Vagina (tissue), 2 donors: Measurements from ENCODE around the gene SPHK2. TPM values are rescaled to one million over a fixed set of nuclear protein-coding genes. Genes with fewer than 3 reads are reported as not detected.

Source experiments
- DNase-seq, 2 donors: peaks; one replicate each; pipeline ENCODE4 v3.0.0-alpha.2; 2017; ENCODE audit errors: extremely low spot score in 2 of 2
- H3K27ac ChIP-seq: fragments of 200-600 bp; sonication (generic); one replicate; pipeline ENCODE4 v1.5.1; 2019
- H3K27me3 ChIP-seq: fragments of 200-600 bp; sonication (generic); one replicate; pipeline ENCODE4 v1.5.1; 2019
- H3K36me3 ChIP-seq, 2 donors: fragments of 200-600 bp; sonication (generic); one replicate each; pipeline ENCODE4 v1.5.1; 2017 to 2019
- H3K4me1 ChIP-seq: fragments of 200-600 bp; sonication (generic); one replicate; pipeline ENCODE4 v1.5.1; 2019
- H3K4me3 ChIP-seq, 2 donors: fragments of 200-600 bp; sonication (generic); 1 replicate in 1 of 2; 2 replicates in 1 of 2; pipeline ENCODE4 v1.5.1; 2016 to 2019
- H3K9me3 ChIP-seq: fragments of 200-600 bp; sonication (generic); one replicate; pipeline ENCODE4 v1.5.1; 2019
- CTCF ChIP-seq, 3 experiments: fragments of 450-650 bp in 2 of 3; fragments of 200-600 bp in 1 of 3; sonication (generic) in 1 of 3; IDR thresholded peaks; one replicate each; pipeline ENCODE4 v1.5.1; 2017 to 2019; ENCODE audit warnings: antibody characterized with exemption in 3 of 3, mild to moderate bottlenecking in 2 of 3, moderate library complexity in 2 of 3
- POLR2A ChIP-seq, 2 donors: fragments of 450-650 bp; IDR thresholded peaks; one replicate each; pipeline ENCODE4 v1.6.1; 2017; ENCODE audit warnings: antibody characterized with exemption in 2 of 2, mild to moderate bottlenecking in 2 of 2, moderate library complexity in 2 of 2
- POLR2AphosphoS5 ChIP-seq, 2 donors: sonication (generic); formaldehyde crosslinking; IDR thresholded peaks; one replicate each; pipeline ENCODE4 v1.9.0; 2017; ENCODE audit warnings: antibody characterized with exemption in 2 of 2, mild to moderate bottlenecking in 2 of 2, low read depth in 1 of 2; ENCODE audit not compliant: insufficient read depth in 1 of 2
- intact Hi-C: fragments of 100-400 bp; cut with DNase I; formaldehyde crosslinking; loops from one replicate; pipeline ENCODE4 v1.15.1; 2023
- total RNA-seq: library from RNA; depleted of rRNA; stranded (reverse); fragments of >200 nt; gene quantifications from one replicate; pipeline ENCODE4 v1.2.3, GENCODE V29; 2016

SPHK2 gene
- total RNA-seq, 1 donor from 2014 or later: 19.9 TPM

DNA sequence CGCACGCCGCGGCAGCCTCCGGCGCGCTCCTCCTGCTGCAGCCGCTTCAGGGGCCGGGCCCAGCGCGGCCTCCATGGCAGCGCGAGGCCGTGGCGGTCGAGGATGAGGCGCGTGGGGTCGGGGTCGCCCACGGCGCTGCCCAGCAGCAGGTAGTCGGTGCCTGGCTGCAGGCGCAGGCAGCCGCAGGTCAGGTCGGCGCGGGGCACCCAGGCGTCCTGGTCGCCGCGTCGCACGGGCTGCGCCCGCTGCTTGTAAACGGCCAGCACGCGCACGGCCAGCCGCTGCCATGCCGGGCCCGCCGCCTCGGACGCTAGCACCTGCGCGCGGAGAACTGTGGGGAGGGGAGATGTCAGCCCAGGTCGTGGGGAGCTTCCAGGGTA lies 42.4 kb downstream of the SPHK2 start:
- H3K27me3 ChIP-seq: no peaks in the 10 kb centered on the region
- no peak for DNase-seq
- H3K9me3 ChIP-seq: no peaks in the 10 kb centered on the region
- no peaks in the 10 kb centered on the region for H3K36me3 ChIP-seq
- no peaks in the 10 kb centered on the region for H3K4me1 ChIP-seq
- intact Hi-C loops: no loop called here
- no peak overlapping the region for H3K27ac ChIP-seq
- no peak for TF ChIP-seq POLR2A (IDR thresholded peaks at IDR 0.05)
- no peak for TF ChIP-seq POLR2AphosphoS5 (IDR thresholded peaks at IDR 0.05; ENCODE audit: insufficient read depth in 1 of 2, low read depth in 1 of 2)
- TF ChIP-seq CTCF (IDR thresholded peaks at IDR 0.05): no peak
- H3K4me3 ChIP-seq: no peak overlapping the region

DNA sequence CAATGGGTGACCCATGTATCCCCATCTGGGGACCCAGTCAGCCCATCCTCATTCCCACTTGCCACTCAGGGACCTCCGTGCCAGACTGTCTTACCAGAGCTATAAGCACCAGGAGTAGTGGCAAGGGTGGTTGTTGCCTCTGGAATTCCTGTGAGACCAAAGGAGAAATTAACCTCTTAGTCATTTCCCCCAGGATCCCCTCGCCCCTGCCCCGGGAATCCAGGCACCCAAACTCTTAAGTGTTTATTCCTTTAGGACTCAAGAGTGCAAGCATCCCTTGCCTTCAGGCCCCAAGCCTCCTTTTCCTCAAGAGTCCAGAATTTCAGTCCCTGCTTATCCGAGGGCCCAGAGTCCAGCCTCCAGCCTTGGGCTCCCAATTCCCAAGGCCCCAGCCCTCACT lies 44.4 kb downstream of the SPHK2 start:
- H3K36me3 ChIP-seq: no peaks in the 10 kb centered on the region
- no peaks in the 10 kb centered on the region for H3K9me3 ChIP-seq
- no peaks in the 10 kb centered on the region for H3K27me3 ChIP-seq
- no peak for DNase-seq
- no peak for TF ChIP-seq CTCF (IDR thresholded peaks at IDR 0.05)
- no peak for TF ChIP-seq POLR2AphosphoS5 (IDR thresholded peaks at IDR 0.05; ENCODE audit: insufficient read depth in 1 of 2, low read depth in 1 of 2)
- no peak for TF ChIP-seq POLR2A (IDR thresholded peaks at IDR 0.05)
- H3K4me3 ChIP-seq: no peak overlapping the region
- no peak overlapping the region for H3K27ac ChIP-seq
- intact Hi-C loops: no loop called here
- no peaks in the 10 kb centered on the region for H3K4me1 ChIP-seq

- Histone ChIP-seq H3K4me3 (no peak overlapping the region), H3K27me3 (no peaks in the 10 kb centered on the region), H3K4me1 (no peaks in the 10 kb centered on the region), H3K9me3 (no peaks in the 10 kb centered on the region), H3K36me3 (no peaks in the 10 kb centered on the region), H3K27ac (no peak overlapping the region)
- TF ChIP-seq CTCF (IDR thresholded peaks at IDR 0.05) (no peak), POLR2AphosphoS5 (IDR thresholded peaks at IDR 0.05; ENCODE audit: insufficient read depth in 1 of 2, low read depth in 1 of 2) (no peak), POLR2A (IDR thresholded peaks at IDR 0.05) (no peak)
- intact Hi-C loops: no loop called here
- DNase-seq: no peak
Measured at GRCh38 chr19:48664476-48664875, 45.2 kb downstream of the SPHK2 start.

- H3K27me3 ChIP-seq: no peaks in the 10 kb centered on the region
- no peak for DNase-seq
- no peak overlapping the region for H3K4me3 ChIP-seq
- no peak overlapping the region for H3K27ac ChIP-seq
- H3K9me3 ChIP-seq: no peaks in the 10 kb centered on the region
- no peaks in the 10 kb centered on the region for H3K4me1 ChIP-seq
- no peak for TF ChIP-seq POLR2AphosphoS5 (IDR thresholded peaks at IDR 0.05; ENCODE audit: insufficient read depth in 1 of 2, low read depth in 1 of 2)
- TF ChIP-seq CTCF (IDR thresholded peaks at IDR 0.05): no peak
- TF ChIP-seq POLR2A (IDR thresholded peaks at IDR 0.05): no peak
- no peaks in the 10 kb centered on the region for H3K36me3 ChIP-seq
- intact Hi-C loops: no loop called here
Measured at GRCh38 chr19:48665786-48666185, 46.5 kb downstream of the SPHK2 start.

GRCh38 chr19:48668332-48668731 lies 49.0 kb downstream of the SPHK2 start:
- DNase-seq: no peak
- TF ChIP-seq POLR2AphosphoS5 (IDR thresholded peaks at IDR 0.05; ENCODE audit: insufficient read depth in 1 of 2, low read depth in 1 of 2) (no peak), POLR2A (IDR thresholded peaks at IDR 0.05) (no peak), CTCF (IDR thresholded peaks at IDR 0.05) (no peak)
- no peak overlapping the region for H3K27ac ChIP-seq
- no peaks in the 10 kb centered on the region for H3K4me1 ChIP-seq
- no peaks in the 10 kb centered on the region for H3K36me3 ChIP-seq
- H3K4me3 ChIP-seq: no peak overlapping the region
- intact Hi-C loops: no loop called here
- H3K27me3 ChIP-seq: no peaks in the 10 kb centered on the region
- H3K9me3 ChIP-seq: no peaks in the 10 kb centered on the region
